ENCODE data around the gene PDE4D. TPM values are rescaled to one million over a fixed set of nuclear protein-coding genes. Genes with fewer than 3 reads are reported as not detected.
A peak's percentile ranks its signal among the peaks of the same experiment; 100 is the strongest.

The PDE4D gene
- total and polyA plus RNA-seq, 8 donors = 1.5 to 7.1 (median 3.1) TPM

- FAIRE-seq = no peak
- no peak overlapping the region for H3K4me3 ChIP-seq
- no peaks in the 10 kb centered on the region for H3K36me3 ChIP-seq
- H3K4me1 ChIP-seq = peaks cover 0 to 6% (median 3%) of the 10 kb centered on the region in 3 donors
- H3K9me3 ChIP-seq = no peaks in the 10 kb centered on the region
- H3K27ac ChIP-seq = no peak overlapping the region
- no peak for ATAC-seq
- 56 to 69% methylated on average over 1 of the region's 1 CpG for WGBS, 2 donors
- TF ChIP-seq, protein P1, sequence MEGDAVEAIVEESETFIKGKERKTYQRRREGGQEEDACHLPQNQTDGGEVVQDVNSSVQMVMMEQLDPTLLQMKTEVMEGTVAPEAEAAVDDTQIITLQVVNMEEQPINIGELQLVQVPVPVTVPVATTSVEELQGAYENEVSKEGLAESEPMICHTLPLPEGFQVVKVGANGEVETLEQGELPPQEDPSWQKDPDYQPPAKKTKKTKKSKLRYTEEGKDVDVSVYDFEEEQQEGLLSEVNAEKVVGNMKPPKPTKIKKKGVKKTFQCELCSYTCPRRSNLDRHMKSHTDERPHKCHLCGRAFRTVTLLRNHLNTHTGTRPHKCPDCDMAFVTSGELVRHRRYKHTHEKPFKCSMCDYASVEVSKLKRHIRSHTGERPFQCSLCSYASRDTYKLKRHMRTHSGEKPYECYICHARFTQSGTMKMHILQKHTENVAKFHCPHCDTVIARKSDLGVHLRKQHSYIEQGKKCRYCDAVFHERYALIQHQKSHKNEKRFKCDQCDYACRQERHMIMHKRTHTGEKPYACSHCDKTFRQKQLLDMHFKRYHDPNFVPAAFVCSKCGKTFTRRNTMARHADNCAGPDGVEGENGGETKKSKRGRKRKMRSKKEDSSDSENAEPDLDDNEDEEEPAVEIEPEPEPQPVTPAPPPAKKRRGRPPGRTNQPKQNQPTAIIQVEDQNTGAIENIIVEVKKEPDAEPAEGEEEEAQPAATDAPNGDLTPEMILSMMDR (IDR thresholded peaks at IDR 0.05) = no peak
- H3K27me3 ChIP-seq = no peaks in the 10 kb centered on the region
- no peak for DNase-seq
- intact Hi-C loops (cut with DNase I) = no loop called here
Observed at GRCh38 chr5:59605915-59606314, 287.6 kb downstream of the PDE4D start.

- Histone ChIP-seq H3K4me3 (no peak overlapping the region), H3K36me3 (no peaks in the 10 kb centered on the region), H3K9me3 (no peaks in the 10 kb centered on the region), H3K4me1 (peaks cover 0 to 6% (median 4%) of the 10 kb centered on the region in 3 donors), H3K27ac (no peak overlapping the region), H3K27me3 (no peaks in the 10 kb centered on the region)
- DNase-seq (no peak), FAIRE-seq (no peak), ATAC-seq (no peak)
- 63 to 76% methylated on average over 4 of the region's 4 CpGs for WGBS, 2 donors
- intact Hi-C loops (cut with DNase I) = no loop called here
- TF ChIP-seq, protein P1 (IDR thresholded peaks at IDR 0.05) = no peak
Observed at GRCh38 chr5:59604111-59604510, 289.4 kb downstream of the PDE4D start.

- Histone ChIP-seq H3K36me3 (no peaks in the 10 kb centered on the region), H3K4me3 (no peak overlapping the region), H3K4me1 (peaks cover 0 to 6% (median 0%) of the 10 kb centered on the region in 3 donors), H3K9me3 (no peaks in the 10 kb centered on the region), H3K27ac (no peak overlapping the region), H3K27me3 (no peaks in the 10 kb centered on the region)
- ATAC-seq (peak in 1 of 4 donors; percentile 24), FAIRE-seq (no peak), DNase-seq (no peak)
- WGBS, 2 donors = 73 to 87% methylated on average over 3 of the region's 3 CpGs
- TF ChIP-seq, protein P1 (IDR thresholded peaks at IDR 0.05) = no peak
- intact Hi-C loops (cut with DNase I) = no loop called here
Observed at GRCh38 chr5:59600998-59601397, 292.5 kb downstream of the PDE4D start.

DNA sequence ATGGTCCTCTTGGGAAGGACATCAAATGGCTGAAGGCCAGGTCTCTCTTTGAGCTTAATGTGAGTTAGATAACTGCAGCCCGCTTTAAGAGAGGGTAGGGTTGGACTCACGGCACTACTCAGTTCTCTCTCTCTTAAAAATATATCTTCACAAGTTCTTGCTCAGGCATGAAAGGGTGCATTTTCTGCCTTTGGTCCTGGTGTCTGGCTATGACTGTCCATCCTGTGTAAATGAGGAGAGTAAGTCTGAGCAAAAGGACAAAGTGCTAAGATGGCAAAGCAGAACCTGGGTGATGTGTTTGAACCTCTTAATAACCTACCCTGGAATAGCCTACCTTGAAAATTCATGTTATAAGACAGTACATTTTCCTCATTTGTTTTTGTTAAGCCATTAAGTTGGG, 293.4 kb downstream of the PDE4D start:
- ATAC-seq (no peak), FAIRE-seq (no peak), DNase-seq (no peak)
- Histone ChIP-seq H3K4me1 (peaks cover 0 to 6% (median 0%) of the 10 kb centered on the region in 3 donors), H3K36me3 (no peaks in the 10 kb centered on the region), H3K27me3 (no peaks in the 10 kb centered on the region), H3K4me3 (no peak overlapping the region), H3K9me3 (no peaks in the 10 kb centered on the region), H3K27ac (no peak overlapping the region)
- 94 to 100% methylated on average over 2 of the region's 2 CpGs for WGBS, 2 donors
- intact Hi-C loops (cut with DNase I) = no loop called here
- TF ChIP-seq, protein P1 (IDR thresholded peaks at IDR 0.05) = no peak

GRCh38 chr5:59599729-59600128, 293.8 kb downstream of the PDE4D start:
- Histone ChIP-seq H3K36me3 (no peaks in the 10 kb centered on the region), H3K9me3 (no peaks in the 10 kb centered on the region), H3K4me1 (peaks cover 0 to 6% (median 0%) of the 10 kb centered on the region in 3 donors), H3K27me3 (no peaks in the 10 kb centered on the region), H3K27ac (no peak overlapping the region), H3K4me3 (no peak overlapping the region)
- 86 to 87% methylated on average over 2 of the region's 2 CpGs for WGBS, 2 donors
- intact Hi-C loops (cut with DNase I) = no loop called here
- ATAC-seq (no peak), DNase-seq (no peak), FAIRE-seq (no peak)
- TF ChIP-seq, protein P1 (IDR thresholded peaks at IDR 0.05) = no peak

All from pancreas (tissue), 10 donors.